ENCODE measurements around the gene AKT3.
A peak's percentile ranks its signal among the peaks of the same experiment; 100 is the strongest.
"Not testable (repeated sequence)": the region's sequence is repeated elsewhere in the genome, so short reads cannot be mapped to it uniquely, and the experiment has no call there.

Gene AKT3

GRCh38 chr1:243705585-243705984 lies 144.5 kb downstream of the AKT3 start:
- DNase-seq (ENCODE audit: low spot score) = no peak

- DNase-seq (ENCODE audit: low spot score) = no peak
These were observed 148.2 kb downstream of the AKT3 start for GRCh38 chr1:243701872-243702271.

GRCh38 chr1:243693800-243694199 lies 156.2 kb downstream of the AKT3 start:
- DNase-seq (ENCODE audit: low spot score) = no peak

GRCh38 chr1:243686159-243686558 lies 163.9 kb downstream of the AKT3 start:
- DNase-seq (ENCODE audit: low spot score) = no peak

GRCh38 chr1:243680860-243681259 lies 169.2 kb downstream of the AKT3 start:
- DNase-seq (ENCODE audit: low spot score) = no peak

- DNase-seq (ENCODE audit: low spot score) = no peak
These were observed 177.4 kb downstream of the AKT3 start for GRCh38 chr1:243672539-243673074.

- DNase-seq (ENCODE audit: low spot score) = no peak
These were observed 182.5 kb downstream of the AKT3 start for GRCh38 chr1:243667591-243667990.

GRCh38 chr1:243667133-243667532 lies 182.9 kb downstream of the AKT3 start:
- DNase-seq (ENCODE audit: low spot score) = no peak

GRCh38 chr1:243663651-243664050 lies 186.4 kb downstream of the AKT3 start:
- no peak for DNase-seq (ENCODE audit: low spot score)

- not testable (repeated sequence) for DNase-seq (ENCODE audit: low spot score)
These were observed 187.9 kb downstream of the AKT3 start for GRCh38 chr1:243662169-243662568.

- no peak for DNase-seq (ENCODE audit: low spot score)
These were observed 191.4 kb downstream of the AKT3 start for GRCh38 chr1:243658594-243659105.

- no peak for DNase-seq (ENCODE audit: low spot score)
These were observed 192.2 kb downstream of the AKT3 start for GRCh38 chr1:243657793-243658192.

- not testable (repeated sequence) for DNase-seq (ENCODE audit: low spot score)
These were observed 200.5 kb downstream of the AKT3 start for GRCh38 chr1:243649530-243649929.

- DNase-seq (ENCODE audit: low spot score) = no peak
These were observed 203.2 kb downstream of the AKT3 start for GRCh38 chr1:243646841-243647240.

GRCh38 chr1:243645281-243645680 lies 204.8 kb downstream of the AKT3 start:
- DNase-seq (ENCODE audit: low spot score) = no peak

GRCh38 chr1:243642936-243643335 lies 207.1 kb downstream of the AKT3 start:
- no peak for DNase-seq (ENCODE audit: low spot score)

- no peak for DNase-seq (ENCODE audit: low spot score)
These were observed 210.9 kb downstream of the AKT3 start for GRCh38 chr1:243639027-243639658.

GRCh38 chr1:243638186-243638585 lies 211.9 kb downstream of the AKT3 start:
- DNase-seq (ENCODE audit: low spot score) = no peak

GRCh38 chr1:243628476-243628907 lies 221.6 kb downstream of the AKT3 start:
- DNase-seq (ENCODE audit: low spot score) = no peak

GRCh38 chr1:243623841-243624240 lies 226.2 kb downstream of the AKT3 start:
- DNase-seq (ENCODE audit: low spot score) = no peak

GRCh38 chr1:243621973-243622372 lies 228.1 kb downstream of the AKT3 start:
- no peak for DNase-seq (ENCODE audit: low spot score)

- peak; percentile 12 for DNase-seq (ENCODE audit: low spot score)
These were observed 229.9 kb downstream of the AKT3 start for GRCh38 chr1:243620096-243620495.

- no peak for DNase-seq (ENCODE audit: low spot score)
These were observed 240.3 kb downstream of the AKT3 start for GRCh38 chr1:243609698-243610097.

- no peak for DNase-seq (ENCODE audit: low spot score)
These were observed 244.4 kb downstream of the AKT3 start for GRCh38 chr1:243605604-243606003.
